GM21717 (cell line): ENCODE results near the gene QSOX2.

ENCODE experiments used
- ATAC-seq: cut with Tn5 transposase; IDR thresholded peaks from one replicate; pipeline ENCODE4 v1.9.1; 2021; ENCODE audit warnings: mild to moderate bottlenecking, moderate library complexity; ENCODE audit not compliant: unreplicated experiment

Gene QSOX2

DNA sequence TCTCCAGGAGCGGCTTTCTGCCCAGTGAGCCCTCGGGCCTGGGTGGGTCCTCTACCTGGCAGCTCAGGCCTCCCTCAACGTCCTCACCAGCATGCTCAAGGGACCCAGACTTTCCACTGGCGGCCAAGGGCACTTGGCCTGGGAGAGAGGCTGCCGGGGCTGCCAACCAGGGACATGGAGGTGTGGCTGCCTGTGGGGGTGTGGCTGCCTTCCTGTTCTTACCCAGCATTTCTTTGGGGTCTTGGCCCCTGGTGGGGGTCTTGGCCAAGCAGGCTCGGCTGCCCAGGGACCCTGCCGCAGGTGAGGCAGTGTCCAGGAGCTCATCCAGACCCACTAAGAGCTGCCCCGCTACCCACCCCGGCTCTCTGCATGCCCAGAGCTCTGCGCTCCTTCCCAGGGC, 7.2 kb upstream of the QSOX2 start:
- no peak for ATAC-seq

GRCh38 chr9:136252281-136252680, 6.7 kb upstream of the QSOX2 start:
- ATAC-seq: no peak

- ATAC-seq: no peak
Measured at GRCh38 chr9:136251264-136252115, 5.9 kb upstream of the QSOX2 start.

DNA sequence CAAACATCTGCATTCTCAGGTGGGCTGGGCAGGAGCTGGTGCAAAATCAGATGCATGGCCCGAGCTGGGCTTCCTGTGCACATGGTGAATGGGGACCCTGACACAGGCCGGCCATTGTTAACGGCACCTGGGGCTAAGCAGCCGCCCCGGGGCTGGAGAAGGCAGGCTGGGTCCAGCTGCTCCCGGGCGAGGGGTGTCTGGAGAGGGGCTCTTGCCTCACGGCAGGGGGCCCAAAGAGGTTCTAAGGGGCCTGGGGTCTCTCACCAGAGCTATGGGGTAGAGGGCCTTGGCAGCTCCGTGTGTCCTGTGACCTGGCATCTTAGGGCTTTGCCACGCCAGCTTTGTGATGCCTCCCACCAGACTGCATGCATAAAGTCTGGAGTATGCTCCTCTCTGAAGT, 5.1 kb upstream of the QSOX2 start:
- ATAC-seq: no peak

DNA sequence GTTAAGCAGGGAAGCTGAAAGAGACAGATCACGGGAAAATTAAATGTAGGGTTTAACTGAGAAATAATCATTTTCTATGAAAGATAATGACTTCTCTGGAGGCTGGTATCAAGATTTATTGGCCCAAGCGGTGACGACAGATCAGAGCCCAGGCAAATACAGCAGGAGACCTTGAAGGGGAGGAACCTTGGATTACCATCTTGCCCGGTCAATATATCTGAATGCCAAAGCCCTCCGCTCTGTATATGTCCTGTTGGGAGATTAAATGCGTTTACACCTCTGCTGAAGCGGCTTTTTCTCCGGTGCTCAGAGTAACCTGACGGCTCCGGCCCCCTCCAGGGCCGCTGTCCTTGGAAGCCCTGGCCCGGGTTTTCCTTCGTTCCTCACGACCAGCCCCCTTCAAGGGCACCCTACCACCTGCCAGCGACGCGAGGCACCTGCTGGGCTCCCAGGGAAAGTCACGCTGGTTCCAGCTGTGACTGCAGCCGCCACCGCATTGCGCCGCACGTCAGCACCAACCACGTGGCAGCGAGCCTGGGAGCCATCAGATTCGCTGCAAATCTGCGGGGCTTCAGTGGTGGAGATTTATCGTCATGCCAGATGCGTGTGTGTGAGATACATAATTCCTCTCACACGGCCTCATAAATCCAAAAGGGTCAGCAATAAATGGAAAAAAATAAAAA, 4.4 kb upstream of the QSOX2 start:
- no peak for ATAC-seq

- ATAC-seq: no peak
Measured at GRCh38 chr9:136248951-136249876, 3.6 kb upstream of the QSOX2 start.

- ATAC-seq: no peak
Measured at GRCh38 chr9:136247947-136248637, 2.5 kb upstream of the QSOX2 start.

GRCh38 chr9:136247551-136247916, 1.9 kb upstream of the QSOX2 start:
- no peak for ATAC-seq

DNA sequence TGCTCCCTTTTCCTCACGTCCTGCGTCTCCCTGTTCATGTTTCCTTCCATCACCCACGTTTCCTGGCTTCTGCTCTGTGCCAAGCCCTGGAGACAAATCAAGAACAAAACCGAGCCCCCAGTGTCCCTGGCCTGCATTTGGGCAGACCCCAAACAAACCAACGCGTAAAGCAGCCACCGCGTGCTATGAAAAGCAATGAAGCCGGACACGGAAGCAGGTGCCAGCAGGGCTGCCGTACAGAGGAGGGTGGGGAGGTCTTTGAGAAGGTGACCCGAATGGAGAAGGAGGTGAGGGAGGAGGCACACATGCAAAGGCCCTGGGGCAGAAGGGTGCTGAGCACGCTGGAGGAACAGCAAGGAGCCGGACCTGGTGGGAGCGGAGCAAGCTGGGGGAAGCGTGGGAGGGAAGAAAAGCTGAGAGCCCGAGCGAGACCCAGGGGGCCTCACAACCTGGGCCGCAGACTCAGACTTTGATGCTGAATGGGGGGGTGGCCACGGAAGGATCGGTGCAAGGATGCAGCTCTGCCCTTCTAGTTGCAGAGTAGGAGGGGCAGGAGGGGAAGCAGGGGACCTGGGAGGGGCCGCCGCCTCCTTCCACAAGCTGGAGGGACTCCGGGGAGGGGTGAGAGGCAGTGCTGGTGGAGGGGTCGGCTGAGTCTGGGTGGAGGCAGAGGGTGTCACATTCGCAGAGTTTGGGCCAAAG, 1.4 kb upstream of the QSOX2 start:
- no peak for ATAC-seq

- ATAC-seq: no peak
Measured at GRCh38 chr9:136244969-136245218, 718 bp downstream of the QSOX2 start.

- no peak for ATAC-seq
Measured at GRCh38 chr9:136244122-136244968, 1.3 kb downstream of the QSOX2 start.

DNA sequence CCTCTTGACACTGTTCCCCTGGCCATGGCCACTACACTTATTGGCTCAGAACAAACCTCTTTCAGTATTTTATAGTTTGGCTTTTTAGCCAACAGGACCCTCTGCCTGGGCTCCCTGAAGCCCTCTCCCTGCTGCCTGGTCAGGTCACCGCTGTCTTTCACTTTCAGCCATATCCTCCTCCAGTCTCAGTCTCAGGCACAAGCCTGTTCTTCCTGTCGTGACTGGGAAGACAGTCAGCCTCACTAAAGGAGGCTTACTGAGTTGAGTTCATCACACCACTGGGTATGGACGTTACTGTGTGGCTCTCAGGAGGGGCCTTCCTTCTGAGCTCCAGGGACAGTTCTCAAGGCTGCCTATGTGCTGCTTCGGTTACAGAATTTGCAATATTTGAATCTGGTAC, 2.0 kb downstream of the QSOX2 start:
- no peak for ATAC-seq

DNA sequence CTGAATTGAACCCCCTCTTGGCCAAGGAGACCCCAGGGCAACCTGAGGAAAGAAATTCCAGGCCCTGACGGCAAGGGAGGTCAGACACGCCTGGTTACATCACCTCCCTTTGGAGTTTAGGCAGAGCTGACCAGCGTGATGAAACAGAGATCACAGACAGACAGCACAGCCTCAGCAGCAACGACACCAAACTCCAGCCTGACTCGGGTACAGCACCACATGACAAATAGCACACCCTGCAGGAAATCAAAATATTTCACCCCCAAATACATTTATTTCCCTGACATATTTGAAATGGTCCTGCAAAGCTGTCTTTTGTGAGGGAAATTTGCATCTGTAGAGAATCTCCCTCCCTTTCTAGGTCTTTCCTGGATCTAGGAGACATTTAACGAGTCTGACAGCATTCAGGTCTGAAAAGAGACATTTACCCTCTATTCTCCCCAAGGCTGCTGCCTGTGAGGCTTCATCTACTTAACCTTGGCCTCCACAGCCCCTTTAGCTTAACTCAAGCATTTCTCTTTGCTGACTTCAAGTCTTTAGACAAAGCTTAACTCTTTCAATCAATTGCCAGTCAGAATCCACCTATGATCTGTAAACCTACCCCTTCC, 2.6 kb downstream of the QSOX2 start:
- ATAC-seq: no peak

DNA sequence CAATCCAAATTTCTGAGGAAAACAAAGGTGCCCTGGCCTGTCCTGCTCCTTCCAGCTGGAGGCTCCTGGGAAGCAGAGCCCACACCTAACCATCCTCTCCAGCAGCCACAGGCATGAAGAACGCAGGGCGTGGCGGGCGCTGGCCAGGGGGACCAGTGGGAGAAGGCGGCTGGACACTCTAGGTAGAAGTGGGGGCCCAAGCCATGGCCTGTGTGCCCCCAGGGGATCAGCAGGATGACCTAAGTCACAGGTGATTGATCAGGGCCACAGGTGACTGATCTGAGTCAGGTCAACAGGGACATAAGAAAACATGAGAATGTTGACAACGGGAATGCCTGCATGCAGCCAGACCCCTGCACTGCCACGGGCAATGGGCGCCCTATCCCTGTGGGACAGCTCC, 3.4 kb downstream of the QSOX2 start:
- ATAC-seq: no peak

DNA sequence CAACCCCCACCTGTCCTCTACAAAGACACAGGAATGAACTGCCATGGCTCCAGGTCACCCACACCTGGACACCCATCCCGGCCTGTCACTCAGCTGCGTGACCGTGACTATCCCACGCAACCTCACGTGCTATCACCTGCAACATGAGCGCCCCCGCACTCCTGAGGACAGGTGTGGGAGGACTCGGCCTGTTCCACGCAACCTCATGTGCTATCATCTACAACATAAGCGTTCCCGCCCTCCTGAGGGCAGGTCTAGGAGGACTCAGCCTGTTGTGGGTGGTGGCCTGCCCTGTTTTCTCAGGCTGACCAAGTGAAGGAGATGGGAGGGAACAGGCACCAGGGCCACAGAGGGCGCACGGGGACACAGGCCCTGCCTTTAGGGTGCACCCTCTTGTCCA, 4.1 kb downstream of the QSOX2 start:
- no peak for ATAC-seq

GRCh38 chr9:136240941-136241340, 4.7 kb downstream of the QSOX2 start:
- no peak for ATAC-seq

- no peak for ATAC-seq
Measured at GRCh38 chr9:136239983-136240330, 5.7 kb downstream of the QSOX2 start.

DNA sequence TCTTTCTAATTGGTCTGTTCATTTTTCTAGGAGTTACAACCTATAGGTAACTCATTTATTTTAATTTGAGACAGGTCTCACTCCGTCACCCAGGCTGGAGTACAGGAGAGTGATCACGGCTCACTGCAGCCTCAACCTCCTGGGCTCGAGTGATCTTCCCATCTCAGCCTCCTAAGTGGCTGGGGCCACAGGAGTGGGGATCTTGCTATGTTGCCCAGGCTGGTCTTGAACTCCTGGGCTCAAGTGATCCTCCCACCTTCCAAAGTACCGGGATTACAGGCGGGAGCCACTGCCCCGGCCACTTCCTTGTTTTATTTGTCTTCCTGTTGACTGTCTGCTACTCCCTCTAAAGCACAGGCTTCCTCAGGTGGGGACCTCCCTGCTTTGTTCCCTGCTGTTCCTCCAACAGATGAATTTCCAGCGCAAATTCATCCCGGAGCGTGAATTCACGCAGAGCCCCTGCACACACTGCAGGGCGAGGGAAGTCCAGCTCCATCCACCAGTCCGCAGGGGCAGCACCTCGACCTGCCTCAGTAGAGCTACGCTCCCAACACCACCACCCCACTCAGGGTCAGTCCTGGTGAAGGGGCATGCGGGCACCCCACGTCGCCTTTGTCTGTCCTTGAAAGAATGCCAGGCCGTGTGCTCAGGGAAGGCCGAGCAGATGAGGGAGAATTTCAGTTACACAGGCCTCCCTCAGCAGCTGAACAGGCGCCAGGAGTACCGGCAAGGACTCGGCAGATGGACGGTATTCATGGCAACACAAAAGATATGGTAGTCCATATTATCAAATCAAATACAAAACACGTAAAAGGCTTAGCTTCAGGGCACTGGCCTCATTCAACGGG, 6.3 kb downstream of the QSOX2 start:
- ATAC-seq: no peak
